COLO668 (cell line): ENCODE data around the gene TGDS.

Source experiments
- DNase-seq: peaks from one replicate; lab custom pipeline; 2025; ENCODE audit not compliant: unreplicated experiment; lab: John Stamatoyannopoulos, UW

The TGDS gene

GRCh38 chr13:94601446-94602431 lies 5.8 kb upstream of the TGDS start, which contains the start of gene GPR180:
TSS of gene GPR180 (plus strand) at chr13:94601857. CDS start at chr13:94601928, 71 bp downstream.
- peak; percentile 100 for DNase-seq

GRCh38 chr13:94599877-94600276 lies 3.9 kb upstream of the TGDS start:
- no peak for DNase-seq

- DNase-seq: no peak
Observed at GRCh38 chr13:94598281-94598680, 2.3 kb upstream of the TGDS start.

- no peak for DNase-seq
Observed at GRCh38 chr13:94596575-94596971, 621 bp upstream of the TGDS start.

- DNase-seq: peak; percentile 66
Observed at GRCh38 chr13:94595001-94595949, 677 bp downstream of the TGDS start.

GRCh38 chr13:94590744-94591143 lies 5.2 kb downstream of the TGDS start:
- DNase-seq: no peak

- DNase-seq: no peak
Observed at GRCh38 chr13:94588541-94588940, 7.4 kb downstream of the TGDS start.

- no peak for DNase-seq
Observed at GRCh38 chr13:94586371-94586770, 9.6 kb downstream of the TGDS start.

- no peak for DNase-seq
Observed at GRCh38 chr13:94585543-94586101, 10.3 kb downstream of the TGDS start.

GRCh38 chr13:94583926-94584325 lies 12.0 kb downstream of the TGDS start:
- no peak for DNase-seq

- DNase-seq: no peak
Observed at GRCh38 chr13:94579063-94579462, 16.9 kb downstream of the TGDS start.

GRCh38 chr13:94569615-94570014 lies 26.3 kb downstream of the TGDS start:
- no peak for DNase-seq

- DNase-seq: no peak
Observed at GRCh38 chr13:94568443-94568842, 27.5 kb downstream of the TGDS start.

GRCh38 chr13:94567581-94567980 lies 28.4 kb downstream of the TGDS start:
- DNase-seq: no peak

GRCh38 chr13:94561126-94561525 lies 34.8 kb downstream of the TGDS start:
- DNase-seq: no peak

- DNase-seq: no peak
Observed at GRCh38 chr13:94560116-94560515, 35.8 kb downstream of the TGDS start.

GRCh38 chr13:94559222-94559795 lies 36.6 kb downstream of the TGDS start:
- no peak for DNase-seq

GRCh38 chr13:94558716-94559115 lies 37.2 kb downstream of the TGDS start:
- no peak for DNase-seq

- no peak for DNase-seq
Observed at GRCh38 chr13:94557684-94558235, 38.2 kb downstream of the TGDS start.

- DNase-seq: no peak
Observed at GRCh38 chr13:94556621-94557020, 39.3 kb downstream of the TGDS start.

GRCh38 chr13:94556041-94556440 lies 39.9 kb downstream of the TGDS start:
- no peak for DNase-seq
